Superior temporal gyrus (tissue), 1 donor: Measurements from ENCODE around the gene CACNB2.
"Not testable (repeated sequence)": the region's sequence is repeated elsewhere in the genome, so short reads cannot be mapped to it uniquely, and the experiment has no call there.

ENCODE experiments used
- DNase-seq: peaks from one replicate; pipeline ENCODE4 v3.0.0-alpha.2; 2016; ENCODE audit errors: extremely low spot score

Gene CACNB2

DNA sequence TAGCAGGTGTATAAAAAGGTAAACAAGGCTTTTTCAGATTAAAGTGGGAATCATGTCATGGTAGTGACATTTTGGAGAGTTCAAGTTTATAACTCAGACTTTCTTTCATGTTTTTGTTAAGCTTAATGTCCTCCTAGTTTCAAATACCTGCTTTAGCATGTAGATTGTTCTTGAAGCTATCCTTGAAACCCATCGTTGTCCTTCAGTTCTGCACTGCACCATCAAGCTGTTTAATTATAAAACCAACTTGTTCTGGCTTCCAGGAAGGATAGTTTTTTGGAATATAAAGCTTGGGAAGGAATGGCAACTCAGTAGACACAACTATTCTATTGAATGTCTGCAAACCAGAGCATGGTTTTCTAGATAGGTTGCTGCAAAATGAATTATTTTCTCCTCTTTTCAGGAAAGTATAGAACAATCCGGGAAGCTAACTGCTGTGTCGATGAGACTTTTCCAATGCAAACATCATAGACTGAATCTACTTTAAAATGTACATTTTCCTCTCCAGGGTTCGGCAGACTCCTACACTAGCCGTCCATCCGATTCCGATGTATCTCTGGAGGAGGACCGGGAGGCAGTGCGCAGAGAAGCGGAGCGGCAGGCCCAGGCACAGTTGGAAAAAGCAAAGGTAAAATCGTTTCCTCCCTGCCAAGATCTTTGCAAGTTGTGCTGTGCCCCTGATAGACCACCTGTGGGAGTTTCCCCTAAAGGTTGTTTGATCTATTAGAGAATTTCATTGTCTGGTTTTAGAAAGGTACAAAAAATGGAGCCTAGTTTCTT, 261.4 kb downstream of the CACNB2 start:
- no peak for DNase-seq

DNA sequence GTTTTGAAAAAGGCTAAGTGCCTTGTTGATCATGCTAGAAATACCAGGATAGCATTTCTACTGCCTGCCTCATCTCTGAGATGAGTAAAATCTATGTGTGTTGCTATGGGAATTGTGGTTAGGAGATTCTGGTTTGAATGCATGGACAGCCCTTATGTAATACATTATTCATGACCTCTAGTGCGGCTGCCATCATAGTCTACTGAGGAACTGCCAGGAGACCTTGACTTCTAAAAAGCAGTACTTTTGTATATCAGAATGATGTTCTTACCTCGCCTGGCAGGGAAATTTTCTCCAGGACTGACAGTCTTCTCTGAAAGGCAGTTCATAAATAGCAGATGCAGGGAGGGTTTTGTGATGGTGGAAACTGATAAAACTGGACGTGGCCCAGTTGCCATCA, 262.6 kb downstream of the CACNB2 start:
- DNase-seq = peak; percentile 54

GRCh38 chr10:18404530-18404929, 264.3 kb downstream of the CACNB2 start:
- DNase-seq = no peak

GRCh38 chr10:18406136-18406535, 265.9 kb downstream of the CACNB2 start:
- DNase-seq = no peak

DNA sequence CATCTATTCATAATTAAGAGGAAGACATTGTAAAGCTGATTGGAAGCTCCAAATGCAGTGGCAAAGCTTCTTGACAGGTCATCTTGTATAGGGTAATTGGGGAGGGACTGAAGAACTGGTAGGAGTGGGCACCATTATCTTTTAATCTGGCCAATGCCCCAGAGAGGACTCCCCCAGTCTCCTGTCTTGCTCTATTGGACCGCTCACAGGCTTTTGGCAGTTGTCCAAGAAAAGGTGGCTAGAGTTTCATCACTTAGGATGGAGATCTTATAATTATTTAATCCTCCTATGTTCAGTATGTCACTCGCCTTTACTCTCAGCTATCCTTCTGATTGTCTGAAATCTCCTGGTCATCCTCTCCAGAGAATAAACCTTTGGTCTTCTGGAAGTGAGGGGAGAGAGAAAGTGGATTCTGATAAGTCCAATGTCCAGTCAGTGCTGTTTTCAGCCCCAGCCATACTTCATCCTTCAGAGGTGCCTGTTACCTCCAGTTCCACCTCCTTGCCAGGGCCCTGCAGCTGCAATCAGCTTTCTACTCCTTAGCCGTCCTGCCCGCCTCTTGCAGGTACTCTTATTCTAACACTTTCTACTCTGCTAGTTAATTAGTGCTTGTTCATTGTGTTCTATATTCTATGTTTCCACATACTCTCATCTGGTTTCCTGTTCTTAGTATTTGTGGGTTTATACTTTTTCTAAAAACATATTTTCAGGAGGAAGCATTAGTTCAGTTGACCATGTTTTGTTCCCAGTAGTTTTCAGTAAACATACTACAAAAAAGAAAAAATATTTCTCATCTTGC, 269.6 kb downstream of the CACNB2 start:
- DNase-seq = no peak

GRCh38 chr10:18414061-18414460, 273.8 kb downstream of the CACNB2 start:
- DNase-seq = no peak

- DNase-seq = no peak
Measured at GRCh38 chr10:18417950-18418527, 277.8 kb downstream of the CACNB2 start.

- no peak for DNase-seq
Measured at GRCh38 chr10:18418541-18419215, 278.5 kb downstream of the CACNB2 start.

- no peak for DNase-seq
Measured at GRCh38 chr10:18419945-18420344, 279.7 kb downstream of the CACNB2 start.

DNA sequence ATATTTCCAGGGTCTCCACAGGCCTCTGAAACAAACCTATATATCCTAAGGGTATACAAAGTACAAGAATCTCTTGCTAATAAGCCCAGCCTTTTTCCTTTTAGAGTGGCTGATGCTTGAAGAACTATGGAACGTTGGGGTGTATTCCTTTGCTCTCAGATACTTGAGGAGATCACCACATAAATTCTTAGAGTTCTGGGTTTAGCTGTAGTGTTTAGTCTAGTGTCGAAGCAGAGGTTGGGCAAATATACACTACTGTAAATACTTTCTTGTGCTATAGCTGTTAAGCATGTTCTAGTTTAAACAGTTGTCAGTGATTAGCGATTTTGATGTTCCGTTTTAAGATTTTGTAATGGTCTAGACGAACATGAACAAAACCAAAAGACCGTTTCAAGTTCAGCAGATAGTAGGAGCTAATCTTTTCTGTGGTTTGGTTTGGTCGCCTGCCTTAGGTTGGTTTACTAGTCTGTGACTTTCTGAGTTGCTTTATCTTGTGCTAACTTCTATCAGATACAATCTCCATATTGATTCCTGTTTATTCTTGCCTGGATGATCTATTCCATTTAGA, 281.6 kb downstream of the CACNB2 start:
- no peak for DNase-seq

- DNase-seq = no peak
Measured at GRCh38 chr10:18423058-18423637, 282.9 kb downstream of the CACNB2 start.

DNA sequence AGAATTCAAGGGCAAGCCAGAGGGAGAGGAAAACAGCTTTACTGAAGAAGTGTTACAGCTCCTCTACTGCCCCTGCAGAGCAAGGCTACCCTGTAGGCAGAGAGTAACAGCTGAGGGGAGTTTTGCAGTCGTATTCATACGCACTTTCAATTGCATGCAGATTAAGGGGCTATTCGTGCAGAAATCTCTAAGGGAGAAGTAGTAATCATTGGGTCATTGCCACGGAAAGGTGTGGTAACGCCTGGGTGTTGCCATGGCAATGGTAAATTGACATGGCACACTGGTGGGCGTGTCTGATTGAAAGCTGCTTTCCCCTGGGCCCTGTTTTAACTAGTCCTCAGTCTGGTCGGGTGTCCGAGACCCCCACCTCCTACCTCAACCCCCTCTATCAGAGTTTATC, 284.0 kb downstream of the CACNB2 start:
- no peak for DNase-seq

GRCh38 chr10:18429335-18429734, 289.1 kb downstream of the CACNB2 start:
- no peak for DNase-seq

DNA sequence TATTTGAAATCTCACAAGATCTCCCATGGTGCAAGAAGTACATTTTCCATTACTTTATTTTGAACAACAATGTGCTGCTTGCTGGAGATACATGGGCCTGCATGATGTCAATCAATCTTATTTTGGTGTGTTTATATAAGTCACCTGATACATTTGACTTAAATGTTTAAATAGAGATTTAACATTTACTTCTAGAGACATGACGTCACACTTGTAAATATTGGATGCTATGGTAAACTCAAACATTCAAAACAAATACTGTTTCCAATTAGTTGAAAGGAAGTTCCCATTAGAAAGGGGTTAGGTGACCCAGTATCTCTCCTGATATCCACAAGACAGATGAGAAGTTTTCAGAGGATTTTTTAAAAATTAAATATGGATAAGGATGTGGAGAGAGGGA, 296.7 kb downstream of the CACNB2 start:
- DNase-seq = no peak

DNA sequence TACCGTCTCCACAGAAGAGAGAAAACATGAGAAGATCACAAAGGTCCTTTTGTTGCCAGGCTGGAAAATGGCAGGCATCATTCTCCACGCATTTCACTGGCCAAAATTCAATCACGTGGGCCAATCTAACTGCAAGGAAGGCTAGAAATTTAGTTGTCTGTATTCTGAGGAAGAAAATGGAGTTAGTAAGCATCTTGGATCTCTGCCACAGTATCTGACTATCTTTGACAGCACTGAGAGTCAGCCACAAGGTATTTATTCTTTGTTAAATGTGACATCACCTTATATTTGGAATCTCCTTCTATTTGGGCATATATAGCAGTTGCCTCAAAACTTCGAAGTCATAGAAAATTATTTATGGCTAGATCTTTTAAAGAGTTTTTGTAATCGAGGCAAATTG, 297.3 kb downstream of the CACNB2 start:
- DNase-seq = no peak

GRCh38 chr10:18438361-18439126, 298.3 kb downstream of the CACNB2 start:
- peak; percentile 21 for DNase-seq

GRCh38 chr10:18439601-18440000, 299.4 kb downstream of the CACNB2 start:
- DNase-seq = no peak

DNA sequence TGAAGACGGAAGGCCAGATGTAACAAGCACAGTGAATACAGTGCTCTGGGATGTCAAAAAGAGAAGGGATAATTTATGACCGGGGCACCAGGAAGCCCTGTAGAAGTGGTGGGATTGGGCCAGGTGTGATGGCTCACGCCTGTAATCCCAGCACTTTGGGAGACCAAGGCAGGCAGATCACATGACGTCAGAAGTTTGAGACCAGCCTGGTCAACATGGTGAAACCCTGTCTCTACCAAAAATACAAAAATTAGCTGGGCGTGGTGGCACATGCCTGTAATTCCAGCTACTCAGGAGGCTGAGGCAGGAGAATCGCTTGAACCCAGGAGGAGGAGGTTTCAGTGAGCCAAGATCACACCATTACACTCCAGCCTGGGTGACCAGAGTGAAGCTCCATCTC, 305.4 kb downstream of the CACNB2 start:
- DNase-seq = not testable (repeated sequence)

GRCh38 chr10:18446205-18446604, 306.0 kb downstream of the CACNB2 start:
- no peak for DNase-seq

DNA sequence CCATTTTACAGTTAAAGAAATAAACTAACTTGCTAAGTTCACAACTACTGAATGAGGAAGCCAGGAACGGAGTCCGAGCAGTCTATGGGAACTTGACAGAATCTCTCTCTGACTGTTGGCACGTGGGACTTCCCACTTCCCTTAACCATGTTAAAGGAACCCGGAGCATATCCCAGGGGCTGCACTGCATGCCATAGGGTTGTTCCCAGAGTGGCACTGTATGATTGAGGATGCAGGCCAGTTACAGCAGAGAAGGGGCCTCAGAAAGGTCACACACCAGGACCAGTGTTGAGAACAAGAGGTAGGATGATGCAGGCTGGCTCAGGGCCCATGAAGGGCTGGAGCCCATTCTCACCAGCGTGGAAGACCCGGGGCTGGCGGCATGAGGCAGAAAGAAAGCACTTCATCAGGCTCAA, 309.4 kb downstream of the CACNB2 start:
- DNase-seq = no peak

GRCh38 chr10:18450298-18450697, 310.1 kb downstream of the CACNB2 start:
- DNase-seq = no peak
